ENCODE measurements around the gene FLNB. TPM values are rescaled to one million over a fixed set of nuclear protein-coding genes. Genes with fewer than 3 reads are reported as not detected.

FLNB gene
- total and polyA plus RNA-seq, 2 of the 8 experiments (the other 6 are each of a cell fraction or from before 2014, with no cell fraction given): 72.3 to 118 TPM

DNA sequence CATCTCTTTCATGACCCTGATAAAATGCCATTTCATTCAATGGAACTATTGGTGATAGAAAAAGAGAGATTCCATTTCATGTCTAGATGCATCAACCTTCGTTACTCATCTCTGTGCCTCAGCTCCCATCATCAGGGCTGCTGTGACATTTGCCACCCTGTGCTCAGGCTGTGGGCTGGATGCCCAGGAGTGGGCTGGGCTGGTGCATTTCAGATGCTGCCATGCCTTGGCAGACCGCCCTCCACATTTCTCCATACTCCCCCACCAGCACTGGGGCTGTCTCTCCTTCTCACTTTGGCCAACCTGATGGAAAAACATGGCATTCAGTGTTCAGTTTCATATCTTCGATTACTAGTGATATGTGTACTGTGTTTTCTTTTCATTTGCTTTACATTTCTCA, 143.4 kb downstream of the FLNB start:
- no peak for DNase-seq (ENCODE audit: low read depth in 1 of 2, low spot score in 2 of 2)
- CTCF ChIA-PET (ENCODE audit: partially characterized antibody): interaction anchor here (0.7 to 1.9 kb wide), 5 partner anchors 12 to 40 kb away, joined by 3 to 15 read pairs (median 4); no protein-coding TSS in a partner anchor
- no peaks in the 10 kb centered on the region for H3K27me3 ChIP-seq (replicated peaks in 1 of 4; ENCODE audit: control insufficient read depth in 3 of 4, extremely low read depth in 1 of 4, insufficient read depth in 3 of 4, low read length in 3 of 4)
- no peaks in the 10 kb centered on the region for H3K23me2 ChIP-seq (ENCODE audit: low read depth, low read length)
- no peak overlapping the region for H2BK12ac ChIP-seq (ENCODE audit: low read depth, low read length)
- H2AK5ac ChIP-seq (ENCODE audit: low read depth, low read length): no peak overlapping the region
- H4K8ac ChIP-seq (ENCODE audit: extremely low read depth, insufficient read depth, low read length): no peak overlapping the region; the same call in 1 of the 2 replicates
- no peak overlapping the region for H3K27ac ChIP-seq (ENCODE audit: low read depth, low read length)
- no peak overlapping the region for H2BK5ac ChIP-seq (ENCODE audit: low read depth, low read length)
- no peak for FAIRE-seq
- no peak overlapping the region for H3K18ac ChIP-seq (ENCODE audit: extremely low read depth, low read length)
- peaks cover 0 to 4% of the 10 kb centered on the region in 2 experiments for H4K20me1 ChIP-seq (replicated peaks in 1 of 2; ENCODE audit: control insufficient read depth in 1 of 2, insufficient read depth in 2 of 2, low read length in 2 of 2)
- H3K56ac ChIP-seq (replicated peaks; ENCODE audit: insufficient read length, low read depth, low read length): no peak overlapping the region
- no peak overlapping the region for H2BK120ac ChIP-seq (replicated peaks; ENCODE audit: low read depth, low read length)
- H3K9me3 ChIP-seq (ENCODE audit: insufficient read depth in 2 of 2, low read depth in 1 of 2, low read length in 1 of 2): no peaks in the 10 kb centered on the region
- WGBS, 2 experiments (ENCODE audit: extremely low coverage in 1 of 2, insufficient coverage in 1 of 2, insufficient read length in 1 of 2, insufficient replicate concordance in 2 of 2, low coverage in 1 of 2, low lambda C conversion rate in 2 of 2, missing lambda C conversion rate in 1 of 2): 85% methylated on average over 3 of the region's 3 CpGs; no CpG with 5 or more reads in 1 of the 2 experiments
- H3K79me2 ChIP-seq (ENCODE audit: control insufficient read depth in 1 of 2, insufficient read depth in 2 of 2, low read length in 2 of 2): no peaks in the 10 kb centered on the region
- no peak overlapping the region for H2BK15ac ChIP-seq (ENCODE audit: low read length)
- H3K36me3 ChIP-seq (ENCODE audit: control insufficient read depth in 2 of 4, insufficient read depth in 4 of 4, low read length in 3 of 4): peaks cover 28 to 87% (median 59%) of the 10 kb centered on the region in 4 experiments; a peak in 7 of 8 replicates
- no peak overlapping the region for H2AFZ ChIP-seq (ENCODE audit: low read length)
- no peak overlapping the region for H4K91ac ChIP-seq (replicated peaks; ENCODE audit: insufficient read length, low read length)
- no peak overlapping the region for H2BK20ac ChIP-seq (ENCODE audit: low read length)
- H3K4ac ChIP-seq (replicated peaks; ENCODE audit: insufficient read length, low read depth, low read length): no peak overlapping the region
- no peak overlapping the region for H3K4me3 ChIP-seq (ENCODE audit: extremely low read depth in 1 of 4, insufficient read depth in 2 of 4, low read depth in 3 of 4, low read length in 4 of 4)
- no peaks in the 10 kb centered on the region for H3K4me1 ChIP-seq (replicated peaks in 1 of 4; ENCODE audit: control insufficient read depth in 3 of 4, insufficient read depth in 4 of 4, low read length in 3 of 4)
- no peak overlapping the region for H3K9ac ChIP-seq (replicated peaks in 1 of 4; ENCODE audit: extremely low read depth in 1 of 4, low read depth in 3 of 4, low read length in 3 of 4)
- H3K14ac ChIP-seq (ENCODE audit: insufficient read length): no peak overlapping the region
- POLR2A ChIA-PET (ENCODE audit: partially characterized antibody): no interaction called here
- no peak overlapping the region for H4K5ac ChIP-seq (ENCODE audit: insufficient read length, low read depth, low read length)
- H3K23ac ChIP-seq (ENCODE audit: insufficient read length): no peak overlapping the region
- no peaks in the 10 kb centered on the region for H3K79me1 ChIP-seq (ENCODE audit: low read depth, low read length)
- H3K4me2 ChIP-seq (ENCODE audit: insufficient read depth in 1 of 2, low read depth in 2 of 2, low read length in 2 of 2): no peak overlapping the region
- TF ChIP-seq BCL11A (IDR thresholded peaks at IDR 0.05; ENCODE audit: low read depth in 2 of 2, low read length in 2 of 2) (no peak), YY1 (IDR thresholded peaks at IDR 0.05; ENCODE audit: low read depth, low read length) (no peak), ATF3 (IDR thresholded peaks at IDR 0.05; ENCODE audit: insufficient read depth, low read depth, low read length) (no peak), SP1 (IDR thresholded peaks at IDR 0.05; ENCODE audit: low read depth, low read length) (no peak), SAP30 (IDR thresholded peaks at IDR 0.05; ENCODE audit: insufficient read depth, insufficient replicate concordance, low read length) (no peak), POLR2A (IDR thresholded peaks at IDR 0.05; ENCODE audit: control extremely low read depth in 1 of 2, low read depth in 2 of 2, low read length in 2 of 2) (no peak), KDM4A (IDR thresholded peaks at IDR 0.05; ENCODE audit: low read depth, low read length, severe bottlenecking) (no peak), EZH2 (IDR thresholded peaks at IDR 0.05; ENCODE audit: low read depth, low read length, severe bottlenecking) (no peak), RBBP5 (IDR thresholded peaks at IDR 0.05; ENCODE audit: borderline replicate concordance, low read depth, low read length) (no peak), POU5F1 (IDR thresholded peaks at IDR 0.05; ENCODE audit: low read depth, low read length) (no peak), CEBPB (IDR thresholded peaks at IDR 0.05; ENCODE audit: low read depth, low read length) (no peak), ZNF274 (IDR thresholded peaks at IDR 0.05; ENCODE audit: borderline replicate concordance, extremely low read depth, low read length) (no peak)
- TF ChIP-seq, protein P1, sequence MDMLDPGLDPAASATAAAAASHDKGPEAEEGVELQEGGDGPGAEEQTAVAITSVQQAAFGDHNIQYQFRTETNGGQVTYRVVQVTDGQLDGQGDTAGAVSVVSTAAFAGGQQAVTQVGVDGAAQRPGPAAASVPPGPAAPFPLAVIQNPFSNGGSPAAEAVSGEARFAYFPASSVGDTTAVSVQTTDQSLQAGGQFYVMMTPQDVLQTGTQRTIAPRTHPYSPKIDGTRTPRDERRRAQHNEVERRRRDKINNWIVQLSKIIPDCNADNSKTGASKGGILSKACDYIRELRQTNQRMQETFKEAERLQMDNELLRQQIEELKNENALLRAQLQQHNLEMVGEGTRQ (IDR thresholded peaks at IDR 0.05; ENCODE audit: low read length): no peak
